NCI-H2227 (cell line): Measurements from ENCODE around the gene MYO5A.
"Not testable (repeated sequence)": the region's sequence is repeated elsewhere in the genome, so short reads cannot be mapped to it uniquely, and the experiment has no call there.

Source experiments
- DNase-seq: peaks from one replicate; lab custom pipeline; 2025; ENCODE audit not compliant: unreplicated experiment; lab: John Stamatoyannopoulos, UW

Gene MYO5A

DNA sequence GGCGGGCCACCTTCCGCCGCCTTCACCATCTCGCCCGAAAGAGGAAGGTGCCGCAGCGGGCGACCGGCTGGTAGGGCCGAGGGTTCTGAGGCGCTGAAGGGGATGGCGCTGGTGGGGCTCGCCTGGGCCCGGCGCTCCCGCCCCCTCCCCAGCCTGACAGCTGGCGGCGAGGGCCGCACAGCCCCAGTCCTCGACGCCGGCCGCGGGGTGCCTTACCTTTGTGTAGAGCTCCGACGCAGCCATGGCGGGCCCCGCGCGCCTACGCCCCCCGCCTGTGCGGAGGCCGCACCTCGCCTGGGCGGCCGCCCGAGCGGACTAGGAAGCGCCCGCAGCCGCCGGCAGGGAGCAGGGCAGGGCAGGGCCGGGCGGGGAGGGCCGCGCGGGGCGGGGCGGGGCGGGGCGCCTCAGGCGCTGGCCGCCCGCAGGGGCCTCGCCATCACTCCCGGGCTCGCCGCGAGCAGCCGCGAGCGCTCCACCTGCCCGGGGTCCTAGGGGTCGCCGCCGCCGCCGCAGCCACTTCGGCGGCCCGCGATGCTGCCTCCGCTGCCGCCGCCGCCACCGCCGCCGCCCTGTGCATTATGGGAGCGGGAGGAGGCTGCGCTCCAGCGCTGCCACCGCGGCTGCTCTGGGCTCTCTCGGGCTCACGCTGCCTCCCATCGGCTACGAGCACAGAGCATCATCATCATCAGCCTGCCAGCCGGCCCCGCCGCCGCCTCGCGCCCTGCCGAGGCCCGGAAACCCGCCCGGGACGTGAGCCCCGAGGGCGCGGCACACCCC lies at the start of gene MYO5A:
TSS of gene MYO5A (minus strand) at position 317 of the 777 bp plus-strand sequence. CDS start at position 243, 74 bp downstream.
- DNase-seq, result peak; percentile 85

DNA sequence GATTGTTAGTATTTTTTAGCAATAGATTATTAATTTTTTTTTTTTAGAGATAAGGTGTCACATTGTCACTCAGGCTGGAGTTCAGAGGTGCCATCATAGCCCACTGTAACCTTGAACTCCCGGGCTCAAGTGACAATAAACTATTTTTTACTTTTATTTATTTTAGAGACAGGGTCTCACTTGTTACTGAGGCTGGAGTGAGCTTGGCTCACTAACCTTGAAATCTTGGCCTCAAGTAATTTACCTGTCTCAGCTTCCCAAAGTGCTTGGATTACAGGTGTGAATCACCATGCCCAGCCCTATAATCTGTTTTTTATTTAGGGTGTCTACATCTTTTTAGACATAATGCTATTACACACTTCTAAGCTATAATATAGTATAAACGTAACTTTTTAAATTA lies 48.0 kb upstream of the MYO5A start:
- DNase-seq, result no peak

DNA sequence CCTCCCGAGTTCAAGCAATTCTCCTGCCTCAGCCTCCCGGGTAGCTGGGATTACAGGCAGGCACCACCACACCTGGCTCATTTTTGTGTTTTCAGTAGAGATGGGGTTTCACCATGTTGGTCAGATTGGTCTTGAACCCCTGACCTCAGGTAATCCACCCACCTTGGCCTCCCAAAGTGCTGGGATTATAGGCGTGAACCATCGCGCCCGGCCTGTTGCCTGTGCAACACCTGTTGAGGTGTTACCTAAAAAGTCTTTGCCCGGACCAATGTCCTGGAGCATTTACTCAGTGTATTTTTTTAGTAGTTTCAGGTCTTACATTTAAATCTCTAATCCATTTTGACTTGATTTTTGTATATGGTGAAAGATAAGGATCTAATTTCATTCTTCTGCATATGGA lies 46.9 kb upstream of the MYO5A start:
- not testable (repeated sequence) for DNase-seq

DNA sequence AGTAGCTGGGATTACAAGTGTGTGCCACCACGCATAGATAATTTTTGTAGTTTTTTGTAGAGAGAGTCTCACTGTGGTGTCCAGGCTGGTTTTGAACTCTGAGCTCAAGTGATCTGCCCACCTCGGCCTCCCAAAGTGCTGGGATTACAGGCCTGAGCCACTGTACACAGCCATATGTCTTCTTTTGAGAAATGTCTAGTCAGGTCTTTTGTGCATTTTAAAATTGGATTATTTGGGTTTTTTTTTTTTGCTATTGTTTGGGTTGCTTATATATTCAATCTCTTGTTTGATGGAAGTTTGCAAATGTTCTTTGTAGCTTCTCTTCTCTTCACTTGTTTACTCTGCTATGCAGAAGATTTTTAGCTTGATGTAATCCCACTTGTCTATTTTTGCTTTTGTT lies 46.4 kb upstream of the MYO5A start:
- no peak for DNase-seq

DNA sequence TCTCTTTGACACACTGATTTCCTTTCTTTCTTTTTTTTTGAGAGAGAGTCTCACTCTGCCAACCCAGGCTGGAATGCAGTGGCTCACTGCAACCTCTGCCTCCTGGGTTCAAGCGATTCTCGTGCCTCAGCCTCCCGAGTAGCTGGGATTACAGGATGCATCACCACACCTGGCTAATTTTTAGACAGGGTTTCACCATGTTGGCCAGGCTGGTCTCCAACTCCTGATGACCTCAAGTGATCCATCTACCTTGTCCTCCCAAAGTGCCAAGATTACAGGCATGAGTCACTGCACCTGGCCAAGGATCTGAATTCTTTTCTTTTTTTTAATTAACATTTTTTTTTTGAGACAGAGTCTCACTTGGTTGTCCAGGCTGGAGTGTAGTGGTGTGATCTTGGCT lies 45.9 kb upstream of the MYO5A start:
- not testable (repeated sequence) for DNase-seq

DNA sequence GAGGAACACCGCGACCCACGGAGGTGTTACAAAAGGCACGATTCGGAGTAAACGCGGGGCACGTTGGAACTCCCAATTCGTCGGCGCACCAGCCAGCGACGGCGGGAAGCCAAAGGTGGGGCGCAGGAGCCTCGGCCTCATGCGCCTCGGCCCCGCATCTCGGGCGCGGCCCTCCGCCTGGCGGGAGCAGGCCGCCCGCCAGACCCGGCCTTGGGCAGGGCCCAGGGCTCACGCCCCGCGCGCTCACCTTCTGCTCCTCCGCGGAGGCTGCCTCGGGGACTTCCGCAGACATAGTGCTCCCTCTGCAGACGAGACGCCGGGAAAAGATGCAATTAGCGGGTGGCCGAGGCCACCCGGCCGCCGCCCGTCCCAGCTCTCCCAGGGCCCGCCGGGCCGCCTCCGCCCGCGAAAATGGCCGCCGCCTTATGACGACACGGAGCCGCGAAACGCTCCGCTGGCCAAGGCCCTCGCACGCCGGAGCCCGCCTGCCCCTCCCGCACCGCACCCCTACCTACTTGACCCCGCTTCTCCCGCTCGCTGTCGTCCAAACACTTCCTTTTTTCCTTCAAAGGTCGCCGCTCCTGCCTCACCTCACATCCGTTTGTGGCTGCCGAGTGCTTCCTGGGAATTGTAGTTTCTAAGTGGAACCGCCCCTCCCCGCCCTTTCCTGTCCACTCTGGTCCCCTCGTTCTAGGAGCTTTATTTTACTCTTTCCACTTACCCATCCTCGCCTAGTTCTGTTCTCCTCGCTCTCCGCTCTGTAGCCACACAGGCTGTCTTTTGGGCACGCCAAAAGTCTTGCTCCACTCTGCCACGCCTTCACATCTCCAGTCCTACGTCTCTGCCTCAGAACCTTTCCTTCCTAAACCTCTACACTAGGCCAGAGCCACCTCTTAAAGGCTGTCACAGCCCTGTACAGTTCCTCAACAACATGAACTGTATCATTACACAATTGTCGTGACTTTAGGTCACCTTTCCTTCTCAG lies 40.2 kb upstream of the MYO5A start, which contains the start of gene ARPP19:
TSS of gene ARPP19 (minus strand) at position 430 of the 985 bp plus-strand sequence. CDS start at position 292, 138 bp downstream.
- peak; percentile 92 for DNase-seq

DNA sequence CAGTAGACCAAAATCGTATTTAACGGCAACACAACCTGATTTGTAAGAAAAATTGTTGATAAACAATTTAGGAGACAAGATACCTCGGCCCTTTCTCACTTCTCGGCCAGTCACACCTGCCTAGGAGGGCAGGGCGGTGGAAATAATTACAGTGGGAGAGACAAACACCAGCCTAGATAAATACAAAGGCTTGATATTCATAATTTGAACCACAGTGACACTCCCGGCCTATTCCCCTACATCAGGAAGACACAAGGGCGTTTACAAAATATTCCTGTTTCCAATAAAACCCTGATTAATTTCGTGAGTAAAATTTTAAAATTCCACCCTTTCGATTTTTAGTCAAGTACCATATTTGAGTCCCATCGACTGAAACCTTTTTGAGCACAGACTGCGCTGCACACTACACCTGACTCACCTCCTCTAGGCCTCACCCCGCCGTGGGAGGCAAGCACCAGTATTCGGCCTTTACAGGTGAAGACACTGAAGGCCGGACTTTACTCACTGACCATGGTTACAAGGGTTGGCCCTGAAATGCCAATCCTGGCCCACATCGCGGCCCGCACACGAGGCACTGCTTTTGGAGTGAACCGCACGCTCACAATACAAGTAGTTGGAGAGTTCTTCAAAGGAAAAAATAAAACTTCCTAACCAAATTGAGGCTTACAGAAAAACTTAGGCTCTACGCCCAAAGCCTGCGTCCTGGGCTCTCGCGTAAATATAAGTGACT lies 39.4 kb upstream of the MYO5A start:
- DNase-seq, result peak; percentile 37

DNA sequence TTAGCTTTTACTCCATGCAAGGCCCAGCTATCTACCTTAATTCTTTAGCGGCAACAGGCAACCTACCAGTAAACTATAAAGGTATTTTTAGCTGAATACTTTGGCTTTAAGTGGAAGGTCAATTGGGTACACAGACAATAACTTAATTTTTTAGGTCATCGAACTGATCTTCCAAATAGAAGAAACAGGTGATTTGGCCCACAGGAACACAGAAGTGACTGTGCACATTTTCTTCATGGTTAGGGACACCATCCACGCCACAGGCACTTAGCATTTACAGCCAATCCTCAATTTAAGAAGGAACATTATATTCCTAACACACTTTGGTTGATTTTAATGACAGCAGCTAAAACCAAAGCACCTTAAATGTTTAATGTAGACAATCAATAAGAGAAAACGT lies 38.2 kb upstream of the MYO5A start:
- no peak for DNase-seq

DNA sequence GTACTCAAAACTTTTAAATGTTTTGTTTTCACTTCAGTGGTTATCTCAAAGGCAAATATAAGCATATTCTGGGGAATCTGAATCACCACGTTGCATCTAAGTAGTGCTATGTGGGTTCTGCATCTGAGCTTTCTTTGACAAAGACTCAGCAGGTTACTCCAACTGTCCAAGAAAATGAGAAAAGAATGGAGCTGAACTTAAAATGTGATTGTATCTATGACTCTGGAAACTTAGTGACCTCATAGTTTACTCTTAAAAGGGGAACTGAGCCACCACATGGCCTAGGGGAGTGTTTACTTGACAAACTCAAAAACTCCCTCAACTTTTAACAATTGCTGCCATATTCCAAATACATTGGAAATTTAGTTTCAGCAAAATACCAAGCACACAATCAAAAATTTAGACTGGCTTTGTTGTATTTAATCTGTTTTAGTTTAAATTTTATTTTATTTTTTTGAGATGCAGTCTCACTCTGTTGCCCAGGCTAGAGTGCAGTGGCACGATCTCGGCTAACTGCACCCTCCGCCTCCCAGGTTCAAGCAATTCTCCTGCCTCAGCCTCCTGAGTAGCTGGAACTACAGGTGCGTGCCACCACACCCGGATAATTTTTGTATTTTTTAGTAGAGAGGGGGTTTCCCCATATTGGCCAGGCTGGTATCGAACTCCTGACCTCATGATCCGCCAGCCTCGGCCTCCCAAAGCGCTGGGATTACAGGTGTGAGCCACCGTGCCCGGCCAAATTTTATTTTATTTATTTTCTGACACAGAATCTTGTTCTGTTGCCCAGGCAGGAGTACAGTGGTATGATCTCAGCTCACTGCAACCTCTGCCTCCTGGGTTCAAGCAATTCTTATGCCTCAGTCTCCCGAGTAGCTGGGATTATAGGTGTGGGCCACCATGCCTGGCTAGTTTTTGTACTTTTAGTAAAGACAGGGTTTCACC lies 37.0 kb upstream of the MYO5A start:
- not testable (repeated sequence) for DNase-seq

DNA sequence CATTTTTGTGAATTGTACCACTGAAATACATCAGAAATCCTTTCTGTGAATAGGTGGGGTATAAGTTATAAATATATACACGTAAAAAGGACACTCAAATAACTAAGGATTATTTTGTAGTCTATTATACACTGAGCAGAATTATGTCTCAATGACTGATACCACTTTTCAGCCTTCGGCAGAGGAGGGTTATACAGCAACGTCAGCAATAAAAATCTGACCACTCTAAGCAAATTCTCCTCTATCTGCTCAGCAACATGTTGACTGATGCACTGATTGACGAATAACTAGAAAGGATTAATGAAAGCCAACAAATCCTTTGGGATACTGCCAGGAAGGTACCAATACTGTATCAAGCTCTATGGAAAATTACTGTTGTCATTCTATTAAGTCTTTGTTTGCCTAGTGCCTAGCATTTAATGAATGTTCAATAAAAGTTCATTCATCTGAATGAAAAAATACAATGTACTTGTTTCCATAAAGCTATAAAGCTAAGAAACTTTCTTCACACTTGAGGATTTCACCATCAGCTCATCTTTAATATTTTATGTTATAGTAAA lies 34.9 kb upstream of the MYO5A start:
- DNase-seq, result no peak

DNA sequence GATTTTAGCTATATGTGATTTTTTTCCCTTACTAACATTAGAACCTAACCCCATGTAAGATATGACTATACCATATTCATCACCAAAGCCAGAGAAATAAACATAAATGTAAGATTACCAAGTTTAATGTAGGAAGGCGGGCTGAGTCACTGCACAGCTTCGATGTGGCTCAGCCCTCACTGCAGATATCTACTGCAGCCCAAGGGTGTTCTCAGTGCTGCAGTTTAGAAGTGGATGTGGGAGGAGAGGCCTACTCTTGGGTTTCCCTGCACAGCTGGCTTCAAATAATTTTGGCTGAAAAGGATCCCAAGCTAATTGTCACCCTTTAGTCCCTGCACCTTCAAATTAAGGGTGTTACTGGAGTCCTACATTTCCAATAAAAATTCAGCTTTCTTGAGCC lies 30.9 kb upstream of the MYO5A start:
- DNase-seq, result no peak

DNA sequence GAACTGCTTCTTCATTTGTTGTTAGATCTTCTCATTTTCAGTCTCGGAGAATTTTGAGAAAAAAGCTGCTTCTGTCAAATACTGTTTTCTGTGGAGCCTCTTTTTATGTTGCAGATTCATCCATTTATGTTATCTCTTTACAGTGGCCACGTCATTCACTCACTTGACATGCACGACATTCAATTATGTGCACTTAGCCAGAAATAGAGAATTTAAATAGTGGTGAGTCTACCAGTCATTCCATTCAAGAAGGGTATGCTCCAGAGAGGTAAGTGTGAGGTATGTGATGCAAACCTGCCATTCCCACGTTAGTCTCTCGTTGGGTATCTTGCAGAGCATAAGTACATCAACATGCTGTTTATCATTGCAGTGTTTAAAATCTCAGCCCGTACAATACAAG lies 30.3 kb upstream of the MYO5A start:
- DNase-seq, result no peak

DNA sequence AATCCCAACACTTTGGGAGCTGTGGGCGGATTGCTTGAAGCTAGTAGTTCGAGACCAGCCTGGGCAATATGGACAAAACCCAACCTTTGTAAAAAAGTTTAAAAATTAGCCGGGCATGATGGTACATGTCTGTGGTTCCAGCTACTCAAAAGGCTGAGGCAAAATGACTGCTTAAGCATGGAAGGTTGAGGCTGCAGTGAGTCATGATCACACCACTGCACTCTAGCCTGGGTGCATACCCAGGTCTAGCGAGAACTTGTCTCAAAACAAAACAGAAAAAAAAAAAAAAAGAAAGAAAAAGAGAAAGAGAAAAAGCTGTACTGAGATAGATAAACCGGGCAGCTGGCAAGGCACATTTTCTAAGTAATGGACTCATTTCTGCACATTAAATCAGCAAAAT lies 29.5 kb upstream of the MYO5A start:
- no peak for DNase-seq

DNA sequence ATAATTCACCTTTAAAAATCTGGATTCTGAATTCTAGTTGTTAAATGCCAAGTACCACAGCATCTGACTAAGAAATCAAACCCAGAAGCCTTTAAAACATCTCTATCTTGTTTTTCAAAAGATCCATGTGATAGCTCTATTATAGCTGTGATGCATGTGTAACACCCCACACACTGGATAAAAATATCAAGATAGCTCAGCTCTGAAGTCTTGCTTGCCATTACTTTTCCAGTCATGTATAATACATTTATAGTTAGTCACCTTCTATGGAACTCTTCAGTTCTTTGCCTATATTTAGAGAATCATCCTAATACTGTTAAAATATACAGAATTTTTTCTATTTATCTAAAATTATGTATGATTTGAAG lies 28.6 kb upstream of the MYO5A start:
- no peak for DNase-seq

DNA sequence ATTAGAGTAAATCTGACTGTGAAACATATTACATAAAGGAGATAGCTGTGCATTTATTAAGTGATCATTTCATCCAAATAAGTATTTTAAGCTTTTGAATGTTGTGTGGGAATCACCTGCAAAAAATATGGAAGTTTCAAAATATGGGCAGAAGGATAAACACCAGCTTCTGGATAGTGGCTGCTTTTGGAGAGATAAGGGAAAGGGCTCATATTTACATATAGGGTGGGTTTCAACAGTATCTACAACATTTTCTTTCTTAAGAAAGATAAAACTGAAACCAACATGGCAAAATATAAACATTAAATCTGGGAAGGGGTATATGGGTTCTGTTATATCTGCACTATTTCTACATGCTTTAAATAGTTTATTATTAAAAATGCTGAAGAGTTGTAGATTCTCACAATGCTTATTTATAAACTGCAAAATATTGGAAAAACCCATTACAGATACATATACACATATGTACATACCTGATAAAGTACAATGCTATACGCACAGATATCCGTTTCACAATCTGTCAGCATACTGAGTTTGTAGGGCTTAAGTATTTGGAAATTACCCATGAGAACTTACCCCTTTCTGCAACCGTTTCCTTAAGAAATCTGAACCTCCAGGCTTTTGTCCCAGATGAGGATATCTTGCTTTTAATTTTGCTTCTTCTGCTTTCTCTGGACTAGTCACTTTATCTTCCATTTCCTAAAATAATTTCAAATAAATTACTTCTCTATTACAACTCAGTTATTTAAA lies 28.0 kb upstream of the MYO5A start:
- no peak for DNase-seq

DNA sequence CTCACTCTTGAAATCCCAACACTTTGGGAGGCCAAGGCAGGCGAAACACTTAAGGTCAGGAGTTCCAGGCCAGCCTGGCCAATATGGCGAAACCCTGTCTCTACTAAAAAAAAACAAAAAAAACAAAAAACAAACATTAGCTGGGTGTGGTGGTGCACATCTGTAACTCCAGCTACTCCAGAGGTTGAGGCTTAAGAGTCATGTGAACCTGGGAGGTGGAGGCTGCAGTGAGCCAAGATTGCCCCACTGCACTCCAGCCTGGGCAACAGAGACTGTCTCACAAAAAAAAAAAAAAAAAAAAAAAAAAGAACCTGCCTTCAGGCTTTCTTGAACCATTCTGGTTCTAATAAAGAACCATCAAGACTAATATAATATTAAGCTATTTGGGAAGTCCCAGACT lies 23.6 kb upstream of the MYO5A start:
- DNase-seq, result no peak

DNA sequence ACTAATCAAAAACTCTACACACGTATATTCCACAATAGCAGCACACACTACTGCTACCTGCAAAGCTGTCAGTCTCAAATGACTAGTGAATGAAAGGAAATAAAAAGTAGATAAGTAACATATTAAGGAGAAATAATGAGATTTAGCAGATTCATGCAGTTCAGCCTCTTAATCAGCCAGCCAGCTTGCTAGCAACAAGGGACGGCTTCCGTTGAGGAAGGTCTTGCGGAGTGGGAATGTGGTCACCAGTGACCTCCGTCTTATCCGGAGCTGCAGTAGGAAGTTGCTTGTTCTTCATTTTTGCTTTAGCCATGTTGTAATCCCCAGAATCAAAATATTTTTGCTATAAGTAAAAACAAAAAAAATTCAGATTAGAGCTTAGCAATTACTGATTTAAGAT lies 23.1 kb upstream of the MYO5A start:
- DNase-seq, result no peak

DNA sequence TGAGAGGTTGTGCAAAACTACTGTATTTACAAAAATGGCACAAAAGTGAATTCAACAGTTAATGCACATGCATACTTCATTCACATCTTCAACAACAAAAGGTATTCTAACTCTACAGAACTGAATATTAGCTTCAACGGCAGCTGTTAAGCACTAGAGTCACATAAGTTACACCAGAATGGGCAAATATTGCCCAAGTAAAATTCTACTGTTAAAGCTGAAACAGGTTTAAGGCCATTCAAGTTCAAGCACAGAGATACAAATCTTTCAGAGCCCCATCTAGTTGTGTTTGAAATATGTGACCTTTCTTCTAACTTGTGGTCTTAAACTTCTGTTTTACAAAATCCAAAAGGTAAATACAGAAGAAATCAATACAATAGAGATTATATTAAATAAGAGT lies 22.5 kb upstream of the MYO5A start:
- not testable (repeated sequence) for DNase-seq
